HG03097 (cell line): ENCODE data around the gene ACSM5.
"Not testable (repeated sequence)": the region's sequence is repeated elsewhere in the genome, so short reads cannot be mapped to it uniquely, and the experiment has no call there.

Source experiments
- ATAC-seq: cut with Tn5 transposase; IDR thresholded peaks from one replicate; pipeline ENCODE4 v1.9.1; 2021; ENCODE audit not compliant: unreplicated experiment, low FRiP score

ACSM5 gene

GRCh38 chr16:20398603-20399002, 10.7 kb upstream of the ACSM5 start:
- ATAC-seq, result no peak

- no peak for ATAC-seq
Measured at GRCh38 chr16:20399185-20399584, 10.1 kb upstream of the ACSM5 start.

- ATAC-seq, result no peak
Measured at GRCh38 chr16:20401066-20401465, 8.3 kb upstream of the ACSM5 start.

- no peak for ATAC-seq
Measured at GRCh38 chr16:20401475-20402016, 7.8 kb upstream of the ACSM5 start.

GRCh38 chr16:20402651-20403050, 6.7 kb upstream of the ACSM5 start:
- ATAC-seq, result no peak

- no peak for ATAC-seq
Measured at GRCh38 chr16:20404637-20405036, 4.7 kb upstream of the ACSM5 start, which contains the start of gene PDILT. Gene PDILT (minus strand): TSS chr16:20404737. CDS start chr16:20399300, 5,437 bp downstream.

GRCh38 chr16:20410121-20410723, 888 bp downstream of the ACSM5 start:
- peak; percentile 49 for ATAC-seq

- no peak for ATAC-seq
Measured at GRCh38 chr16:20411055-20411454, 1.7 kb downstream of the ACSM5 start.

- no peak for ATAC-seq
Measured at GRCh38 chr16:20415541-20415940, 6.2 kb downstream of the ACSM5 start.

GRCh38 chr16:20419093-20419492, 9.8 kb downstream of the ACSM5 start:
- ATAC-seq, result not testable (repeated sequence)

GRCh38 chr16:20421748-20422147, 12.4 kb downstream of the ACSM5 start:
- ATAC-seq, result not testable (repeated sequence)

GRCh38 chr16:20423772-20424128, 14.4 kb downstream of the ACSM5 start:
- not testable (repeated sequence) for ATAC-seq

GRCh38 chr16:20424129-20424866, 15.0 kb downstream of the ACSM5 start:
- no peak for ATAC-seq

GRCh38 chr16:20427401-20427797, 18.1 kb downstream of the ACSM5 start:
- ATAC-seq, result not testable (repeated sequence)

GRCh38 chr16:20429499-20429898, 20.2 kb downstream of the ACSM5 start:
- ATAC-seq, result not testable (repeated sequence)

- ATAC-seq, result not testable (repeated sequence)
Measured at GRCh38 chr16:20430480-20430879, 21.1 kb downstream of the ACSM5 start.

GRCh38 chr16:20430948-20431347, 21.6 kb downstream of the ACSM5 start:
- ATAC-seq, result no peak

GRCh38 chr16:20438950-20439349, 29.6 kb downstream of the ACSM5 start:
- not testable (repeated sequence) for ATAC-seq

GRCh38 chr16:20439820-20440231, 30.5 kb downstream of the ACSM5 start:
- ATAC-seq, result not testable (repeated sequence)

- ATAC-seq, result not testable (repeated sequence)
Measured at GRCh38 chr16:20440731-20441130, 31.4 kb downstream of the ACSM5 start.

GRCh38 chr16:20441191-20441590, 31.9 kb downstream of the ACSM5 start:
- no peak for ATAC-seq

GRCh38 chr16:20441859-20442258, 32.5 kb downstream of the ACSM5 start:
- not testable (repeated sequence) for ATAC-seq
